ENCODE results near the gene NOP14. TPM values are rescaled to one million over a fixed set of nuclear protein-coding genes. Genes with fewer than 3 reads are reported as not detected.

NOP14 gene
- polyA plus RNA-seq, 1 of the 3 experiments (the other 2 are of a cell fraction), result 9.8 TPM

- TF ChIP-seq, protein P1, sequence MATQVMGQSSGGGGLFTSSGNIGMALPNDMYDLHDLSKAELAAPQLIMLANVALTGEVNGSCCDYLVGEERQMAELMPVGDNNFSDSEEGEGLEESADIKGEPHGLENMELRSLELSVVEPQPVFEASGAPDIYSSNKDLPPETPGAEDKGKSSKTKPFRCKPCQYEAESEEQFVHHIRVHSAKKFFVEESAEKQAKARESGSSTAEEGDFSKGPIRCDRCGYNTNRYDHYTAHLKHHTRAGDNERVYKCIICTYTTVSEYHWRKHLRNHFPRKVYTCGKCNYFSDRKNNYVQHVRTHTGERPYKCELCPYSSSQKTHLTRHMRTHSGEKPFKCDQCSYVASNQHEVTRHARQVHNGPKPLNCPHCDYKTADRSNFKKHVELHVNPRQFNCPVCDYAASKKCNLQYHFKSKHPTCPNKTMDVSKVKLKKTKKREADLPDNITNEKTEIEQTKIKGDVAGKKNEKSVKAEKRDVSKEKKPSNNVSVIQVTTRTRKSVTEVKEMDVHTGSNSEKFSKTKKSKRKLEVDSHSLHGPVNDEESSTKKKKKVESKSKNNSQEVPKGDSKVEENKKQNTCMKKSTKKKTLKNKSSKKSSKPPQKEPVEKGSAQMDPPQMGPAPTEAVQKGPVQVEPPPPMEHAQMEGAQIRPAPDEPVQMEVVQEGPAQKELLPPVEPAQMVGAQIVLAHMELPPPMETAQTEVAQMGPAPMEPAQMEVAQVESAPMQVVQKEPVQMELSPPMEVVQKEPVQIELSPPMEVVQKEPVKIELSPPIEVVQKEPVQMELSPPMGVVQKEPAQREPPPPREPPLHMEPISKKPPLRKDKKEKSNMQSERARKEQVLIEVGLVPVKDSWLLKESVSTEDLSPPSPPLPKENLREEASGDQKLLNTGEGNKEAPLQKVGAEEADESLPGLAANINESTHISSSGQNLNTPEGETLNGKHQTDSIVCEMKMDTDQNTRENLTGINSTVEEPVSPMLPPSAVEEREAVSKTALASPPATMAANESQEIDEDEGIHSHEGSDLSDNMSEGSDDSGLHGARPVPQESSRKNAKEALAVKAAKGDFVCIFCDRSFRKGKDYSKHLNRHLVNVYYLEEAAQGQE (IDR thresholded peaks at IDR 0.05; ENCODE audit: low read depth, low read length), result no peak
- TF ChIP-seq SIN3A (IDR thresholded peaks at IDR 0.05; ENCODE audit: borderline replicate concordance, low read depth, low read length) (no peak), EZH2phosphoT487 (IDR thresholded peaks at IDR 0.05; ENCODE audit: borderline replicate concordance, low read depth) (no peak), MXI1 (IDR thresholded peaks at IDR 0.05; ENCODE audit: low read depth, low read length) (no peak), EP300 (IDR thresholded peaks at IDR 0.05; ENCODE audit: borderline replicate concordance in 1 of 2, low read depth in 1 of 2, low read length in 1 of 2) (no peak), NFIC (IDR thresholded peaks at IDR 0.05; ENCODE audit: borderline replicate concordance) (no peak), ELF1 (IDR thresholded peaks at IDR 0.05) (no peak), TEAD4 (IDR thresholded peaks at IDR 0.05; ENCODE audit: borderline replicate concordance, insufficient read depth) (no peak), NRF1 (IDR thresholded peaks at IDR 0.05; ENCODE audit: low read depth, low read length) (no peak)
- TF ChIP-seq, protein P2, sequence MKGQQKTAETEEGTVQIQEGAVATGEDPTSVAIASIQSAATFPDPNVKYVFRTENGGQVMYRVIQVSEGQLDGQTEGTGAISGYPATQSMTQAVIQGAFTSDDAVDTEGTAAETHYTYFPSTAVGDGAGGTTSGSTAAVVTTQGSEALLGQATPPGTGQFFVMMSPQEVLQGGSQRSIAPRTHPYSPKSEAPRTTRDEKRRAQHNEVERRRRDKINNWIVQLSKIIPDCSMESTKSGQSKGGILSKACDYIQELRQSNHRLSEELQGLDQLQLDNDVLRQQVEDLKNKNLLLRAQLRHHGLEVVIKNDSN (IDR thresholded peaks at IDR 0.05; ENCODE audit: borderline replicate concordance, low read depth), result no peak
- TF ChIP-seq, protein P3, sequence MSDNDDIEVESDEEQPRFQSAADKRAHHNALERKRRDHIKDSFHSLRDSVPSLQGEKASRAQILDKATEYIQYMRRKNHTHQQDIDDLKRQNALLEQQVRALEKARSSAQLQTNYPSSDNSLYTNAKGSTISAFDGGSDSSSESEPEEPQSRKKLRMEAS (IDR thresholded peaks at IDR 0.05; ENCODE audit: low read depth), result no peak
Observed at GRCh38 chr4:2925931-2926860, 37.0 kb downstream of the NOP14 start (continued).

DNA sequence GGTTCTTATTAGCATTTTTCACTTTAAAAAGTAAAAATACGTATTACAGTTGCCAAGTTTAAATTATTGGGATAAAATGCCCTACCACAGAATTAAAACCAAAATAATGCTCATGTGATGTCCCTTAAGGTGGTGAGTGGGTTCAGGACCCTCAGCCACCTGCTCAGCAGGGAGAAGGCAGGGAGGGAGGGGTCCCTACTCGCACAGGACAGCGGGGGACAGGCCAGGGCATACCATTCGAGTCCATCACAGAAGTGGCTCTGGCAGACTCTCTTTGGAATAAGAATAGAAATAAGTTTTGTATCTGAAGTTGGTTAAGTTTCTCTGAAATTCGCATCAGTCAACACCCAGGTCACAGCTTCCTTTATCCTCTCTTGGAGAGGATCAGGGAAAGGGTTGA is 37.7 kb downstream of the NOP14 start:
- Histone ChIP-seq H3K9ac (no peak overlapping the region), H3K79me2 (ENCODE audit: insufficient read depth) (peaks cover 26% of the 10 kb centered on the region), H3K4me3 (ENCODE audit: low read depth in 2 of 2, low read length in 1 of 2) (no peak overlapping the region), H3K27ac (ENCODE audit: low read depth in 2 of 2, low read length in 1 of 2) (no peak overlapping the region), H4K20me1 (ENCODE audit: insufficient read depth) (peaks cover 22% of the 10 kb centered on the region; the same call in 1 of the 2 replicates), H3K4me1 (ENCODE audit: control insufficient read depth in 1 of 2, insufficient read depth in 2 of 2, low read depth in 1 of 2, low read length in 1 of 2) (no peaks in the 10 kb centered on the region; a peak in 1 of 4 replicates), H3K9me2 (no peaks in the 10 kb centered on the region), H2AFZ (ENCODE audit: low read depth) (no peak overlapping the region), H3F3A (replicated peaks; ENCODE audit: insufficient read depth) (peaks cover 5% of the 10 kb centered on the region), H3K9me3 (no peaks in the 10 kb centered on the region), H3K4me2 (no peak overlapping the region), H3K36me3 (replicated peaks in 1 of 2; ENCODE audit: control insufficient read depth in 1 of 2, insufficient read depth in 2 of 2, low read length in 1 of 2) (peaks cover 29 to 68% of the 10 kb centered on the region in 2 experiments), H3K27me3 (ENCODE audit: insufficient read depth) (no peaks in the 10 kb centered on the region)
- no peak for DNase-seq
- whole genome bisulfite sequencing (ENCODE audit: low lambda C conversion rate), result 84% methylated on average over 5 of the region's 5 CpGs
- CTCF ChIA-PET, result no interaction called here
- no peak for TF ChIP-seq EZH2phosphoT487 (IDR thresholded peaks at IDR 0.05; ENCODE audit: borderline replicate concordance, low read depth)
- no peak for TF ChIP-seq GATA2 (CRISPR knock-in tag; IDR thresholded peaks at IDR 0.05)
- no peak for TF ChIP-seq ELF1 (IDR thresholded peaks at IDR 0.05)
- TF ChIP-seq RFX5 (IDR thresholded peaks at IDR 0.05; ENCODE audit: low read length), result no peak
- TF ChIP-seq TAF1 (IDR thresholded peaks at IDR 0.05; ENCODE audit: borderline replicate concordance, low read depth, low read length), result no peak
- POLR2A ChIA-PET, result no interaction called here

All from SK-N-SH (cell line).